Epithelial cell of prostate (primary cell): Measurements from ENCODE around the gene FKBP14.

ENCODE experiments used
- DNase-seq: peaks from one replicate; pipeline ENCODE4 v3.0.0-alpha.2; 2011; ENCODE audit warnings: low read depth, low spot score
- H3K27ac ChIP-seq: fragments of 450-650 bp; 2 replicates; pipeline ENCODE4 v1.5.1; 2017; ENCODE audit warnings: mild to moderate bottlenecking

Gene FKBP14

GRCh38 chr7:29995652-29996051 is 30.9 kb downstream of the FKBP14 start:
- no peak for DNase-seq
- H3K27ac ChIP-seq = no peak overlapping the region

GRCh38 chr7:29993140-29993539 is 33.4 kb downstream of the FKBP14 start:
- no peak for DNase-seq
- no peak overlapping the region for H3K27ac ChIP-seq

GRCh38 chr7:29991937-29992336 is 34.6 kb downstream of the FKBP14 start:
- DNase-seq = no peak
- H3K27ac ChIP-seq = no peak overlapping the region

GRCh38 chr7:29990931-29991330 is 35.6 kb downstream of the FKBP14 start:
- H3K27ac ChIP-seq = no peak overlapping the region
- DNase-seq = no peak

GRCh38 chr7:29989257-29989995 is 37.1 kb downstream of the FKBP14 start, which contains the start of gene SCRN1:
SCRN1 (minus strand) TSS chr7:29989801; CDS start chr7:29969067, 20,734 bp downstream.
- H3K27ac ChIP-seq = peak within 1 kb of the TSS; percentile 97

GRCh38 chr7:29988424-29989256 is 37.9 kb downstream of the FKBP14 start:
- H3K27ac ChIP-seq = peak overlapping the region; percentile 97

More at GRCh38 chr7:29989257-29989995, 37.1 kb downstream of the FKBP14 start, which contains the start of gene SCRN1:
- no peak for DNase-seq

GRCh38 chr7:29987811-29988317 is 38.6 kb downstream of the FKBP14 start:
- DNase-seq = peak; percentile 27
- peak overlapping the region; percentile 97 for H3K27ac ChIP-seq

More at GRCh38 chr7:29988424-29989256, 37.9 kb downstream of the FKBP14 start:
- DNase-seq = no peak

- H3K27ac ChIP-seq = peak overlapping the region; percentile 97
- no peak for DNase-seq
These were observed 39.4 kb downstream of the FKBP14 start for GRCh38 chr7:29987083-29987482.

- no peak for DNase-seq
These were observed 46.4 kb downstream of the FKBP14 start for GRCh38 chr7:29980151-29980550.

GRCh38 chr7:29977886-29978651 is 48.4 kb downstream of the FKBP14 start:
- no peak overlapping the region for H3K27ac ChIP-seq
- no peak for DNase-seq

More at GRCh38 chr7:29980151-29980550, 46.4 kb downstream of the FKBP14 start:
- H3K27ac ChIP-seq = no peak overlapping the region

- no peak for DNase-seq
- no peak overlapping the region for H3K27ac ChIP-seq
These were observed 49.7 kb downstream of the FKBP14 start for GRCh38 chr7:29976673-29977415.

GRCh38 chr7:29976266-29976665 is 50.2 kb downstream of the FKBP14 start:
- no peak overlapping the region for H3K27ac ChIP-seq
- DNase-seq = no peak

GRCh38 chr7:29975561-29975960 is 50.9 kb downstream of the FKBP14 start:
- H3K27ac ChIP-seq = no peak overlapping the region
- no peak for DNase-seq

- no peak for DNase-seq
- H3K27ac ChIP-seq = no peak overlapping the region
These were observed 52.2 kb downstream of the FKBP14 start for GRCh38 chr7:29974286-29974685.

- no peak for DNase-seq
- no peak overlapping the region for H3K27ac ChIP-seq
These were observed 54.2 kb downstream of the FKBP14 start for GRCh38 chr7:29972315-29972669.

- no peak overlapping the region for H3K27ac ChIP-seq
- no peak for DNase-seq
These were observed 54.8 kb downstream of the FKBP14 start for GRCh38 chr7:29971566-29972314.

GRCh38 chr7:29970158-29970557 is 56.3 kb downstream of the FKBP14 start:
- DNase-seq = no peak
- no peak overlapping the region for H3K27ac ChIP-seq

- H3K27ac ChIP-seq = no peak overlapping the region
- no peak for DNase-seq
These were observed 56.8 kb downstream of the FKBP14 start for GRCh38 chr7:29969738-29970137.
